Activated CD4-positive, alpha-beta T cell treated with anti-CD3 and anti-CD28 coated beads, Interleukin-2, amount 50 U/mL, for 4 hours (primary cell): ENCODE data around the gene FRMD6.
"Not testable (repeated sequence)": the region's sequence is repeated elsewhere in the genome, so short reads cannot be mapped to it uniquely, and the experiment has no call there.

Experiments used
- DNase-seq, 2 experiments: peaks; one replicate each; pipeline ENCODE4 v3.0.0-alpha.2; 2020

The FRMD6 gene

GRCh38 chr14:51727526-51727925 is 75.8 kb downstream of the FRMD6 start:
- DNase-seq = no peak

- no peak for DNase-seq
These were observed 78.4 kb downstream of the FRMD6 start for GRCh38 chr14:51730098-51730497.

DNA sequence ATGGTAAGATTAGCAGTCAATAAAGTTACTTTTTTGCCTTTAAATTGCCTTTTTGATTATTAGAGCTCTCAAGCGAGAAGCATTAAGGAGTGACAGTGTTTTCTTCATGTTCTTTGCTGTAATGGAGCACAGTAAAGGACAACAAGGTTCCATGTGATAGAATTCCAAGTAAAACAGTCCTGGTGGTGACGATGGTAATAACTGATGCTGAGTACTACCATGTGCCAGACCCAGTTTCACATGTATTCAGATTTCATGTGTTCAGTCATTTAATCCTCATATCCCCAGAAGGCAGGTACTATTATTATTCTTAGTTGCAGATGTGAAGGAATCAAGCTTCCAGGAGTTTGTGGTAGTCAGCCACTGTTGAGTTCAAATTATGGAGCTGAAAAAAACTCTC is 79.0 kb downstream of the FRMD6 start:
- DNase-seq = no peak

DNA sequence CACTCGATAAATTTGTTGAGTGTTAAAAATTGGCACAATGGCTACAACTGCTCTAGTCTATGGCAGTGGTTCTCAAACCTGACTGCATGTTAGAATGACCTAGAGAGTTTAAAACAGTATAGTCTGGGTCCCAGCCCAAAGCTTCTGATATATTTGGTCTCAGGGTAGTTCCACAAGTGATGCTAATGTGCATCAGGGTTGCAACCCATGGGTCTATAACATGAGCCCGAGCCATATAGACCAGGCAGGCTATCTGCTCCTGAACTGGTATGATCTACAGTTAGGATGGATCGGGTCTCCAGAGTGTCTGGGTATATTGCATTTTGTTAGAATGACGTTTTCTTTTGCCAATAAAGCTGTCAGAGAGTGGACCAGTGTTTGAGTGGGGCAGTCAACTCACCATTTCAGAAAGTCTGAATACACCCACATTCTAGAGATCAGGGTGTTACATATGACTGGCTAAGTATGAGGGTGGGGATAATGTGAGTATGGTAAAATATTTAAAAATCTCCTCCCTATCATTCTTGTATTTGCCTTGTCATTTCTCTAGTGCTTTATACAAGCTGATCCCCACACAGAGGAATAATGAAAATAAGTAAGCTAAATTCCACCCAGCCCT is 80.9 kb downstream of the FRMD6 start:
- no peak for DNase-seq

- no peak for DNase-seq
These were observed 81.4 kb downstream of the FRMD6 start for GRCh38 chr14:51733147-51733546.

DNA sequence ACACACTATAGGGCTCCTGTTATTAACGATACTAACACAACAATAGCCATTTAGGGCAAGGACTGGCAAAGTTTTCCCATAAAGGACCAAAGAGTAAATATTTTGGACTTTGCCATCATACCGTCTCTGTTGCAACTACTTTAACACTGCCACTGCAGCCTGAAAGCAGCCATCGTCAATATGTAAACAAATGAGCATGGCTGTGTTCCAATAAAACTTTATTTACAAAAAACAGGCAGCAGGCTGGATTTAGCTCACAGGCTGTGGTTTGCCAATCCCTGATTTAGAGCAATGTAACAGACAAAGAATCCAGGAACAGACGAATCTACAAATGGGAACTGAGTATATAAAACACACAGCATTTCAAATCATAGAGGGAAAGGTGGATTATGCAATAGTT is 84.1 kb downstream of the FRMD6 start:
- no peak for DNase-seq

- DNase-seq = no peak
These were observed 87.0 kb downstream of the FRMD6 start for GRCh38 chr14:51738754-51739153.

- no peak for DNase-seq
These were observed 91.9 kb downstream of the FRMD6 start for GRCh38 chr14:51743588-51744000.

GRCh38 chr14:51744372-51745130 is 92.8 kb downstream of the FRMD6 start:
- DNase-seq = no peak

DNA sequence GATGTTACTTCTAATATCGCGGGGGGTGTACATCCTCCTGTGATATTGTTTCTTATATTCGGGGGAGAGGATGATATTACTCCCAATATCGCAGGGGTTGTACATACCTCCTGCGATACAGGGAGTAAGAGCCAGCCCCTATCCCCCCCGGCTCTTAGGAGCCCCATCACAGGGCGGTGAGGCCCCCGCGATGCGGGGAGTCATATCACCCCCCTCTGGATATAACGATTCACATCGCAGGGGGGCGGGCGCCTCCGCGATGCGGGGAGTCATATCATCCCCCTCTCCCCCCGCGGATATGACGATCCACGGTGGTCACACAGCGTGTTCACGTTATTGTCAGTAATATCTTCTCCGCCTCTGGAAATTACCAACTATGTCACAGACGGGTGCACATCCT is 95.1 kb downstream of the FRMD6 start:
- not testable (repeated sequence) for DNase-seq

DNA sequence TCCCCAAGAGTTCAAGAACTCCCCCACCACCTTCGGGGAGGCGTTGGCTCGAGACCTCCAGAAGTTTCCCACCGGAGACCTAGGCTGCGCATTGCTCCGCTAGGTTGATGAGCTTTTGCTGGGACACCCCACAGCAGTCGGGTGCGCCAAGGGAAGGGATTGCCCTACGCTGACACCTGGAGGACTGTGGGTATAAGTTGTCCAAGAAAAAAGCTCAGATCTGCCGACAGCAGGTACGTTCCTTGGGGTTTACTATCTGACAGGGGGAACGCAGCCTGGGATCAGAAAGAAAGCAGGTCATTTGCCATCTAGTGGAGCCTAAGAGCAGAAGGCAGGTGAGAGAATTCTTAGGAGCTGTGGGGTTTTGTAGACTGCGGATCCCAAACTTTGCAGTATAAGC is 98.8 kb downstream of the FRMD6 start:
- DNase-seq = no peak

DNA sequence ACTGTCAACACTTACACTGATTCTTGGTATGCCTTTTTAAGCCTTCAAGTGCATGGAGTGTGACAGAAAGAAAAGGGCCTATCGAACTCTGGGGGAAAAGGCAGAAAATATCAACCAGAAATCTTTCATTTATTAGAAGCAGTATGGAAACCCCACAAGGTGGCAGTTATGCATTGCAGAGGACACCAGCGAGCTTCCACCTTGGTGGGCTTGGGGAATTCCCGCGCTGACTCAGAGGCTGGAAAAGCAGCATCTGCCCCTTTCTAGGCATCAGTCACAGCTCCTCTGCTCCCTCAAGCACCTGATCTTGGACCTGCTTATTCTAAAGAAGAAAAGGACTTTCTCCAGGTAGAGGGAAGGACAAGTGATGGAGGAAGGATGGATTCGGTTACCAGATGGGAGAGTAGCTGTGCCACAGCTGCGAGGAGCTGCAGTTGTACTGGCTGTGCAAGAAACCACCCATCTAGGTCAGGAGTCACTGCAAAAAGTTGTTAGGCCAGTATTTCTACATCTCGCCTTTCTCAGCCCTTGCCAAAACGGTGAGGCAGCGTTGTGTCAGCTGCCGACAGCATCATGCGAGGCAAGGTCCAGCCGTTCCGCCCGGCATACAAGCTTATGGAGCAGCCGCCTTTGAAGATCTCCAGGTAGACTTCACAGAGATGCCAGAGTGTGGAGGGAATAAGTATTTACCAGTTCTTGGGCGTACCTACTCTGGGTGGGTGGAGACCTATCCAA is 100.1 kb downstream of the FRMD6 start:
- DNase-seq = peak; percentile 23 to 27

DNA sequence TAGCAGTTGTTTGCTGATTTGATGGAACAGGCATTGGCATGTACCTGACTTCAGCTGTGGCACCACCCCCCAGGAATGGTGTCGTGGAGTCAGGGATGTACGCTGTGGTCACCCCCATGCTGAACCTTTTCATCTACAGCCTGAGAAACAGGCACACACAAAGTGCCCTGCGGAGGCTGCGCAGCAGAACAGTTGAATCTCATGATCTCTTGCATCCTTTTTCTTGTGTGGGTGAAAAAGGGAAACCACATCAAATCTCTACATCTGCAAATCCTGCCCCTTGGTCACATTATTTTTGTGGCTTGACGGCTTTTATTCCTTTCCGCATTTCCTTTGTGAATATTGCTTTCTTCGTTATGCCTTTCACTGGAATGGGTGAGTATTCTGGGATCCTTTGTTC is 106.0 kb downstream of the FRMD6 start:
- not testable (repeated sequence) for DNase-seq

- no peak for DNase-seq
These were observed 108.2 kb downstream of the FRMD6 start for GRCh38 chr14:51759950-51760349.

DNA sequence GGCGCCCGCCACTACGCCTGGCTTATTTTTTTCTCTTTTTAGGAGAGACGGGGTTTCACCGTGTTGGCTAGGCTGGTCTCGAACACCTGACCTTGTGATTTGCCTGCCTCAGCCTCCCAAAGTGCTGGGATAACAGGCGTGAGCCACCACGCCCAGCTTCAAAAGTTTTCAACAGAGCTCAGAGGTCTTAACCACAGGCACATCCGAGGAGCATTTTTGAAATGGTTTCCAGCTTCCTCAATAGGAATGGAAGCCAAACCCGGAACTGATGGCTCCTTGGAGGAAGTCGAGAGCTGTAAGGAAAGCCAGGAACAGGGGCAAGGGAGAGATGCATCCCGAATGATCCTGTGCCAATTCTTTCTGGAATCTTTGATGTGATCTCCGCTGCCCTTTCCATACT is 114.0 kb downstream of the FRMD6 start:
- not testable (repeated sequence) for DNase-seq

GRCh38 chr14:51766586-51766985 is 114.9 kb downstream of the FRMD6 start:
- DNase-seq = not testable (repeated sequence)

DNA sequence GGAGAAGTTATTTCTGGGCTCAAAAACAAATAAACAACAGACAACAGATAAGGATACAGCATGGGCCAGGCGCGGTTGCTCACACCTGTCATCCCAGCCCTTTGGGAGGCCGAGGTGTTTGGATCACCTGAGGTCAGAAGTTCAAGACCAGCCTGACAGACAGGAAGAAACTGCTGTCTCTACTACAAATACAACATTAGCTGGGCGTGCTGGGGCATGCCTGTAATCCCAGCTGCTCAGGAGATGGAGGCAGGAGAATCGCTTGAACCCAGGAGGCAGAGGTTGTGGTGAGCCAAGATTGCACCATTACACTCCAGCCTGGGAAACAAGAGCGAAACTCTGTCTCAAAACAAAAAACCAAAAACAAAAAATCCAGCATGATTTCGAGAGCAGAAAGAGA is 117.6 kb downstream of the FRMD6 start:
- not testable (repeated sequence) for DNase-seq

DNA sequence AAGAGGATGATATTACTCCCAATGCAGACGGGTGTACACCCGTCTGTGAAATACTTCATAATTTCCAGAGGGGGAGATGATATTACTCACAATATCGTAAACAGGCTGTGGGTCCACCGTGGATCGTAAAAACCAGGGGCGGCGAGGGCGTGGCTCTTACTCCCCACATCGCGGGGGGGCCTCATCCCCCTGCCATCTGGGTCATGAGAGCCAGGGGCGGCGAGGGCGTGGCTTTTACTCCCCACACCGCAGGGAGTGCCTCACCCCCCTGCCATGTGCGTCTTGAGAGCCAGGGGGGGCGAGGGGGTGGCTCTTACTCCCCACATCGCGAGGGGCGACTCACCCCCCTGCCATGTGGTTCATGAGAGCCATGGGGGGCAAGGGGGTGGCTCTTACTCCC is 122.5 kb downstream of the FRMD6 start:
- DNase-seq = no peak

- no peak for DNase-seq
These were observed 124.6 kb downstream of the FRMD6 start for GRCh38 chr14:51776102-51776894.

DNA sequence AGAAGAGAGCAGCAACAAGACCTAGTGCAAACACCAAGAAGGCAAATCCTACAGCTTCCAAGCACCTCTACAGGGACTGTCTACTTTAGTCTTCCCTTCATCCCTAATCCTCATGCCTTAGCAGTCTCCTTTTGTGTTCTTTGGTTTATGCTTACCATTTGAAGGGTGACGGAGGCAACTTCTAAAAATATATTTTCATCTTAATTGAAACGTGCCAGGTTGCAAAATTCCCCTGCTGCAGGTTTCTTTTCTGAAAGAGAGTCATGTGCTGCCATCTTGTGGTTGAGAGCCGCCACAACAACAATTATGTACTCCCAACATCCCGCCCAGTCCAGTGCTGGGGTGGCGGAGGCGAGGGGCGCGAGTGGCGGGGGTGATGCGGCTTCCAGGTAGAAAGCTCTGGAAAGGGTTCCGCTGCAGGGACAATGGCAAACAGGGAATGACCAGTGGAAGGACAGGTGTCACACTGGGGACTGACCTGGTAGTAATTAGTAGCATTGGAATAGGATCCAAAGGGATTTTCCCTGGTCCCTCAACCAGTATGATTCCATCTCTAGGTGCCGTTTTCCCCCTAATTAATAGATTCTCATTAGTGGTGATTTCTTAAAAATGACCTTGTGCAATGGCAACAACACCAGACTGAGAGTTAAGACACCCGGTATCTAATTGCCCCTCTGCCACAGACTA is 128.4 kb downstream of the FRMD6 start:
- peak; percentile 67 to 70 for DNase-seq
